Liver (tissue), 3 donors: ENCODE data around the gene S100A13.

Source experiments
- GABPA ChIP-seq, 2 donors: IDR thresholded peaks in 1 of 2; conservative IDR thresholded peaks in 1 of 2; 2 replicates each; pipeline ENCODE4 v1.6.1; 2016; ENCODE audit warnings: antibody characterized with exemption in 2 of 2, mild to moderate bottlenecking in 1 of 2, moderate library complexity in 1 of 2
- HNF4A ChIP-seq, 2 donors: conservative IDR thresholded peaks; 2 replicates each; pipeline ENCODE4 v1.6.1; 2016; ENCODE audit warnings: antibody characterized with exemption in 2 of 2, mild to moderate bottlenecking in 2 of 2
- NR2F2 ChIP-seq: IDR thresholded peaks from 2 replicates; pipeline ENCODE4 v1.6.1; 2016; ENCODE audit warnings: antibody characterized with exemption
- SP1 ChIP-seq: IDR thresholded peaks from 2 replicates; pipeline ENCODE4 v1.6.1; 2018; ENCODE audit warnings: antibody characterized with exemption, mild to moderate bottlenecking
- TAF1 ChIP-seq: conservative IDR thresholded peaks from 2 replicates; pipeline ENCODE4 v1.6.1; 2016; ENCODE audit warnings: antibody characterized with exemption, mild to moderate bottlenecking
- YY1 ChIP-seq: IDR thresholded peaks from 2 replicates; pipeline ENCODE4 v1.6.1; 2016; ENCODE audit warnings: antibody characterized with exemption, mild to moderate bottlenecking
- TF ChIP-seq, protein P1 (sequence below): fragments of 150-350 bp; IDR thresholded peaks from 2 replicates; pipeline ENCODE4 v1.5.1; 2017; ENCODE audit warnings: improper control_type of control experiment, low read depth, low read length; ENCODE audit not compliant: missing input control
- TF ChIP-seq, protein P2 (sequence below): IDR thresholded peaks from 2 replicates; pipeline ENCODE4 v1.6.1; 2016; ENCODE audit warnings: antibody characterized with exemption
- TF ChIP-seq, protein P3 (sequence below): IDR thresholded peaks from 2 replicates; pipeline ENCODE4 v1.6.1; 2016; ENCODE audit warnings: antibody characterized with exemption, mild to moderate bottlenecking
- TF ChIP-seq, protein P4 (sequence below): IDR thresholded peaks from 2 replicates; pipeline ENCODE4 v1.6.1; 2016; ENCODE audit warnings: antibody characterized with exemption
- donor health status: healthy.
- donor health status: healthy.

DNA sequence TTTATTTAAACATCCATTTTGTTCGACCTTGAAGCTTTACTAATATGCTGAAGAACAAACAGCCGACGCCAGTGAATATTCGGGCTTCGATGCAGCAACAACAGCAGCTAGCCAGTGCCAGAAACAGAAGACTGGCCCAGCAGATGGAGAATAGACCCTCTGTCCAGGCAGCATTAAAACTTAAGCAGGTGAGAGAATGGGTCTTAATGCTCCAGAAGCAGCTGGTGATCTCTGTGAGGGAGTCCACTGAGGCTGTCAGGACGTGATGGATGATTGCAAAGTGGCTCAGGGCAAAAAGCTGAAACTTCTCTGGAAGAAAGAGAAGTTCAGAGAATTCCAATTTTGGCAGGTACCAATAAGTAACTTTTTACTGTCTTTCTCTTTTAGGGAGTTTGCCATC, 11.0 kb upstream of the S100A13 start:
- TF ChIP-seq, protein P1, sequence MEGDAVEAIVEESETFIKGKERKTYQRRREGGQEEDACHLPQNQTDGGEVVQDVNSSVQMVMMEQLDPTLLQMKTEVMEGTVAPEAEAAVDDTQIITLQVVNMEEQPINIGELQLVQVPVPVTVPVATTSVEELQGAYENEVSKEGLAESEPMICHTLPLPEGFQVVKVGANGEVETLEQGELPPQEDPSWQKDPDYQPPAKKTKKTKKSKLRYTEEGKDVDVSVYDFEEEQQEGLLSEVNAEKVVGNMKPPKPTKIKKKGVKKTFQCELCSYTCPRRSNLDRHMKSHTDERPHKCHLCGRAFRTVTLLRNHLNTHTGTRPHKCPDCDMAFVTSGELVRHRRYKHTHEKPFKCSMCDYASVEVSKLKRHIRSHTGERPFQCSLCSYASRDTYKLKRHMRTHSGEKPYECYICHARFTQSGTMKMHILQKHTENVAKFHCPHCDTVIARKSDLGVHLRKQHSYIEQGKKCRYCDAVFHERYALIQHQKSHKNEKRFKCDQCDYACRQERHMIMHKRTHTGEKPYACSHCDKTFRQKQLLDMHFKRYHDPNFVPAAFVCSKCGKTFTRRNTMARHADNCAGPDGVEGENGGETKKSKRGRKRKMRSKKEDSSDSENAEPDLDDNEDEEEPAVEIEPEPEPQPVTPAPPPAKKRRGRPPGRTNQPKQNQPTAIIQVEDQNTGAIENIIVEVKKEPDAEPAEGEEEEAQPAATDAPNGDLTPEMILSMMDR = no peak
- TF ChIP-seq, protein P2, sequence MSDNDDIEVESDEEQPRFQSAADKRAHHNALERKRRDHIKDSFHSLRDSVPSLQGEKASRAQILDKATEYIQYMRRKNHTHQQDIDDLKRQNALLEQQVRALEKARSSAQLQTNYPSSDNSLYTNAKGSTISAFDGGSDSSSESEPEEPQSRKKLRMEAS = no peak
- TF ChIP-seq YY1 (no peak), SP1 (no peak), HNF4A (conservative IDR thresholded peaks at IDR 0.05) (no peak), NR2F2 (no peak), GABPA (IDR thresholded peaks at IDR 0.05 in 1 of 2, conservative IDR thresholded peaks at IDR 0.05 in 1 of 2) (no peak), TAF1 (no peak)
- TF ChIP-seq, protein P3, sequence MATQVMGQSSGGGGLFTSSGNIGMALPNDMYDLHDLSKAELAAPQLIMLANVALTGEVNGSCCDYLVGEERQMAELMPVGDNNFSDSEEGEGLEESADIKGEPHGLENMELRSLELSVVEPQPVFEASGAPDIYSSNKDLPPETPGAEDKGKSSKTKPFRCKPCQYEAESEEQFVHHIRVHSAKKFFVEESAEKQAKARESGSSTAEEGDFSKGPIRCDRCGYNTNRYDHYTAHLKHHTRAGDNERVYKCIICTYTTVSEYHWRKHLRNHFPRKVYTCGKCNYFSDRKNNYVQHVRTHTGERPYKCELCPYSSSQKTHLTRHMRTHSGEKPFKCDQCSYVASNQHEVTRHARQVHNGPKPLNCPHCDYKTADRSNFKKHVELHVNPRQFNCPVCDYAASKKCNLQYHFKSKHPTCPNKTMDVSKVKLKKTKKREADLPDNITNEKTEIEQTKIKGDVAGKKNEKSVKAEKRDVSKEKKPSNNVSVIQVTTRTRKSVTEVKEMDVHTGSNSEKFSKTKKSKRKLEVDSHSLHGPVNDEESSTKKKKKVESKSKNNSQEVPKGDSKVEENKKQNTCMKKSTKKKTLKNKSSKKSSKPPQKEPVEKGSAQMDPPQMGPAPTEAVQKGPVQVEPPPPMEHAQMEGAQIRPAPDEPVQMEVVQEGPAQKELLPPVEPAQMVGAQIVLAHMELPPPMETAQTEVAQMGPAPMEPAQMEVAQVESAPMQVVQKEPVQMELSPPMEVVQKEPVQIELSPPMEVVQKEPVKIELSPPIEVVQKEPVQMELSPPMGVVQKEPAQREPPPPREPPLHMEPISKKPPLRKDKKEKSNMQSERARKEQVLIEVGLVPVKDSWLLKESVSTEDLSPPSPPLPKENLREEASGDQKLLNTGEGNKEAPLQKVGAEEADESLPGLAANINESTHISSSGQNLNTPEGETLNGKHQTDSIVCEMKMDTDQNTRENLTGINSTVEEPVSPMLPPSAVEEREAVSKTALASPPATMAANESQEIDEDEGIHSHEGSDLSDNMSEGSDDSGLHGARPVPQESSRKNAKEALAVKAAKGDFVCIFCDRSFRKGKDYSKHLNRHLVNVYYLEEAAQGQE = no peak
- TF ChIP-seq, protein P4, sequence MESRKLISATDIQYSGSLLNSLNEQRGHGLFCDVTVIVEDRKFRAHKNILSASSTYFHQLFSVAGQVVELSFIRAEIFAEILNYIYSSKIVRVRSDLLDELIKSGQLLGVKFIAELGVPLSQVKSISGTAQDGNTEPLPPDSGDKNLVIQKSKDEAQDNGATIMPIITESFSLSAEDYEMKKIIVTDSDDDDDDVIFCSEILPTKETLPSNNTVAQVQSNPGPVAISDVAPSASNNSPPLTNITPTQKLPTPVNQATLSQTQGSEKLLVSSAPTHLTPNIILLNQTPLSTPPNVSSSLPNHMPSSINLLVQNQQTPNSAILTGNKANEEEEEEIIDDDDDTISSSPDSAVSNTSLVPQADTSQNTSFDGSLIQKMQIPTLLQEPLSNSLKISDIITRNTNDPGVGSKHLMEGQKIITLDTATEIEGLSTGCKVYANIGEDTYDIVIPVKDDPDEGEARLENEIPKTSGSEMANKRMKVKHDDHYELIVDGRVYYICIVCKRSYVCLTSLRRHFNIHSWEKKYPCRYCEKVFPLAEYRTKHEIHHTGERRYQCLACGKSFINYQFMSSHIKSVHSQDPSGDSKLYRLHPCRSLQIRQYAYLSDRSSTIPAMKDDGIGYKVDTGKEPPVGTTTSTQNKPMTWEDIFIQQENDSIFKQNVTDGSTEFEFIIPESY = no peak
